Fibroblast of pulmonary artery (primary cell): Measurements from ENCODE around the gene DYNLRB1.

ENCODE experiments used
- DNase-seq: peaks from one replicate; pipeline ENCODE4 v3.0.0-alpha.2; 2010; ENCODE audit warnings: low read depth
- H3K4me3 ChIP-seq: replicated peaks from 2 replicates; pipeline ENCODE4 v1.5.1; 2011; ENCODE audit warnings: low read depth, mild to moderate bottlenecking, control low read depth, low read length, moderate library complexity
- TF ChIP-seq, protein P1 (sequence below): IDR thresholded peaks from 2 replicates; pipeline ENCODE4 v1.5.1; 2011; ENCODE audit warnings: mild to moderate bottlenecking, control low read depth, low read length, inconsistent platforms; ENCODE audit errors: missing control alignments

The DYNLRB1 gene

DNA sequence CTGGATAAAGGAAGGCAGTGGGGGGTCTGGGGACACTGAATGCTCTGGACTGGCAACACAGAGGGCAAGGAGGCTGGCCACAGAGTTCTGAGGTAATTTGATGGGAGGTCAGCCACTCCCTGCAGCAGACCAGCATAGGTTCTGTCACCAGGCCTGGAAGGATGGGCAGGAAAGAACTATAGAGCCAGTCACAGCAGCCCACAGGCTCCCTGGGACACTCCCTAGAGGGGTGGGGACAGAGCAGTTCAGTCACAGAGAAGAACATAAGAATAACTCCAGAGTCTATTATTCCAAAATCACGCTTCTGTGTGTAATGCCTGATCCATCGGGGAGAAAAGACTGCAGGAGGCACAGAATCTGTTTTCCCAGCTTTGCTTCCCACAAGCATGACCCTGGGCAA lies 19.6 kb downstream of the DYNLRB1 start:
- no peak overlapping the region for H3K4me3 ChIP-seq
- TF ChIP-seq, protein P1, sequence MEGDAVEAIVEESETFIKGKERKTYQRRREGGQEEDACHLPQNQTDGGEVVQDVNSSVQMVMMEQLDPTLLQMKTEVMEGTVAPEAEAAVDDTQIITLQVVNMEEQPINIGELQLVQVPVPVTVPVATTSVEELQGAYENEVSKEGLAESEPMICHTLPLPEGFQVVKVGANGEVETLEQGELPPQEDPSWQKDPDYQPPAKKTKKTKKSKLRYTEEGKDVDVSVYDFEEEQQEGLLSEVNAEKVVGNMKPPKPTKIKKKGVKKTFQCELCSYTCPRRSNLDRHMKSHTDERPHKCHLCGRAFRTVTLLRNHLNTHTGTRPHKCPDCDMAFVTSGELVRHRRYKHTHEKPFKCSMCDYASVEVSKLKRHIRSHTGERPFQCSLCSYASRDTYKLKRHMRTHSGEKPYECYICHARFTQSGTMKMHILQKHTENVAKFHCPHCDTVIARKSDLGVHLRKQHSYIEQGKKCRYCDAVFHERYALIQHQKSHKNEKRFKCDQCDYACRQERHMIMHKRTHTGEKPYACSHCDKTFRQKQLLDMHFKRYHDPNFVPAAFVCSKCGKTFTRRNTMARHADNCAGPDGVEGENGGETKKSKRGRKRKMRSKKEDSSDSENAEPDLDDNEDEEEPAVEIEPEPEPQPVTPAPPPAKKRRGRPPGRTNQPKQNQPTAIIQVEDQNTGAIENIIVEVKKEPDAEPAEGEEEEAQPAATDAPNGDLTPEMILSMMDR: no peak
- no peak for DNase-seq

DNA sequence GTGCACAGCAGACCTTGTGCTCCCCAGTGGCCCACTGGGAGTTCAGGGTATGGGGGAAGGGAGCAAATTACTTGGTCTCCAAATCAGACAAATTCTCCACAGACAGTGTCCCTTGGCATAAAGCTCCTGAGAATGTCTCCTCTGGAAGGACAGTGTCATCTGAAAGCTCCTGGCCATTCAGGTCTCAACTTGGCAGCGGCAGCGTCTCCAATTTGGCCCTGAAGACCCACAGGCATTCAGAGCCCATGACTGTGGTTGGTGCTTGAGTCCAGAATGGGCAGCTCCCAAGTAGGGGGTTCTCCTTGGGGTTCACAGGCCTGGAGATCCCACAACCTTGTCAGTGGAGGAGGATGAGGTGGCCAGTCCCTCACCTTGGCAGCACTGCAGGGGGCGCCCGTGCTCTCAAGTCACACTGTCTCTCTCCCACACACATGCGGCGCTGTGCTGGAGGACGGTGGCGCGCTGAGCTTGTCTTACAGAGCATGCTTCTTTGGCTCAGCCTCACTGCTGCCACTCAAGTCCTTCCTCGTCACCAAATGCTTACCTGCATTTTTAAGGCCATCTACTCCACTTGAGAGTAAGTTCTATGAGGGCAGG lies 20.7 kb downstream of the DYNLRB1 start:
- TF ChIP-seq, protein P1: peak; percentile 46
- H3K4me3 ChIP-seq: no peak overlapping the region
- peak; percentile 49 for DNase-seq

DNA sequence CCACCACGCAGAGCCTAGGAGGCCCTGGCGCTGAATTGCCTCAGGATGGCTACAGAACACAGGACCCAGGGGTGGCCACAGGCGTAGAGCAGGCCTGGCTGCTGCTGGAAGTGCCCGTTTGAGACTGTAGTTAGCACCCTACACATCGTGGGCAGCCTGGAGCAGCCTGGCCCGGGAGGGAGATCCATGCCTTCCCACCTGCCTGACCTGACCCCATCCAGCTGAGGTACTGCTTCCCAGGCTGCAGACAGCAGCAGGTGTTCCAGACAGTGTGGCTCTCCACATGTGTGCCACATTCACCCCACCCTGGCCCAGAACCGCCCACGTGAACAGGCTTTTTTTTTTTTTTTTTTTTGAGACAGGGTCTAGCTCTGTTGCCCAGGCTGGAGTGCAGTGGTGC lies 21.4 kb downstream of the DYNLRB1 start:
- TF ChIP-seq, protein P1: no peak
- H3K4me3 ChIP-seq: no peak overlapping the region
- DNase-seq: no peak

DNA sequence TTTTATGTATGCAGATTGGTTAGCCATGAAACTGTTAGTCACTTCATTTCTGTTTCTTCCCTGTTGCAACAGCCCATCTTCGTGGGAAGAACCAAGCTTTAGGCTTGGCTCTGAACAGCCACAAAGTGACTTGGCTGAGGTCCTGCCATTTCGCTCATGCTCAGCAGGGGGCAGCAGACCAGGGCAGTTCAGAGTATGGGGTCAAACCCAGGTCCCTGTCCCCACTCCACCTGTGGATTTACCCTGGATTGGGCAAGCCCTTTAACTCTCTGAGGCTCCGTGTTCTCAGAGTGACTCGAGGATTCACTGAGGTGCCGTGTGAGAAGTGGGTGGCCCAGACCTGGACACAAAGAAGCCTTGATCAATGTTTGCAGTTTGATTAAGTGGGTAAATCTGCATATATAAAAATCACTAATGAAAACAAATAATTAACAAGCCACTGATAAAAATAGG lies 22.5 kb downstream of the DYNLRB1 start:
- peak; percentile 71 for DNase-seq
- TF ChIP-seq, protein P1: peak; percentile 94
- no peak overlapping the region for H3K4me3 ChIP-seq

DNA sequence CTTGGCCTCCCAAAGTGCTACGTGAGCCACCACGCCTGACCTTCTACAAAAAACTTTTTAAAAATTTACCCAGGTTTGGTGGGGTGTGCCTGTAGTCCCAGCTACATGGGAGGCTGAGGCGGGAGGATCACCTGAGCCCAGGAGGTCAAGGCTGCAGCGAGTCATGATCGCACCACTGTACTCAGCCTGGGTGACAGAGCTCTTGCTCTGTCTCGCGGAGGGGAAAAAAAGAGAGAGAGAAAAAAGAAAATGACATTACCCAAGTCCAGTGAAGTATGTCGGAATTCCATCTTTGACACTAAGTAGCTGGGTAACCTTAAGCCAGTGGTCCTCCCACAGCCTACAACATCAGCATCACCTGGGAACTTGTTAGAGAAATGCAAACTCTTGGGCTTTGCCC lies 23.5 kb downstream of the DYNLRB1 start:
- H3K4me3 ChIP-seq: no peak overlapping the region
- DNase-seq: no peak
- TF ChIP-seq, protein P1: no peak

DNA sequence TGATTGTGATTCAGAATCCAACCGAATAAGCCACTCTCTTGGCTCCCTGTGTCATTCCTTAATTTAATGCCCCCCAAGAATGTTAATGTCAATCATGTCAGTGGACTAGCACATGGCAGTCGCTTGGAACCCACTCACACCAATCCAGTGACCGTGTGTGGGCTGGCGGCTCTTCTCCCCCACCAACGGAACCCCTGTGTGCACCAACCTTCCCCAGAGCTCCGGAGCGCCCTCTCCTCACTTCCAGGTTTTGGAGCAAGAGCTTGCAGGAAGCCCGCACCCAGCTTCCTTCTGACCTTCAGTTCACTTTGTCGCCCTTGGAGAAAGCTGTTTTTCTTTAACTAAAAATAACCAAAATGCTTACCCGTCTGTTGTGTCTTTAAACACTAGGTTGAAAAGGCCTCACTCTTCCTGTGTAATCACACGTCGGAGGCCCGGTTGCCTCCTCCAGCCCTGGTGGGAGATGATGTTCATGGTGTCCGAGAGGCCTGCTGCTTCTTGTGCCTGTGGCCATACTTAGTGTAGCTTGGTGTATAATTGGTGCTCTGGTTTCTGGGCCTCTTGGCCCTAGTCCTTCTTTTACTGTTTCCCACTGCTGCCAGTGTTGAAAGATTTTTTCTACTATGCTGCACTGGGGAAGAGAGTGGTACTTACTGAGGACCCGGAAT lies 24.5 kb downstream of the DYNLRB1 start:
- no peak for DNase-seq
- TF ChIP-seq, protein P1: no peak
- no peak overlapping the region for H3K4me3 ChIP-seq

DNA sequence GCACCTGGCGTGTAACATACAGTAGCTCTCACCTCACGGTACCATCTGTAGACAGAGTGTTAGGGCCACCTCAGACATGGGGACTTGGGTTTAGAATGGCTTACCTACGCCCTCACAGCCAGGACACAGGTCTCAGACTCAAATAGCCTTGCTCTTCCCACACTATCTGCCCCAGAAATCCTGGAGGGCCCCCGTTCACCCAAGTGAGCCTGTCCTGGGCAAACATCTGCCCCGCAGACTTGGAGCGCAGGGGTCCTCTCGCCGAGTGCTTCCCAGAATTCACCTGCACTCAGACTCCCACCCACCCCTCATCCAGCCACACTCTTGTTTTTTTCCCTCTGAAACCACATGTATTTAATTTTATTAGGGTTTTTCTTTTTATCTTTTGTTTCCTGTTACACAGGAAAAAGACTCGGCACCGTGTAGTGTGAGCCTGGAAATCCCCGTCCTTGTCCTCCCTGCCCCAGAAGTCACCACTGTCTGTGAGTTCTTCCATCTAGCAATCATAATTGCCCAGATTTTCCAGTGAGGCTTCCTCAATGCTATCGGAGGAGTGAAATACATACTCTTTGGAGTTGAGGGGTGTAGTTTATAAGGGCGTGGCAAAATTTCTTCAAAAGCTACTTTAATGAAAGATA lies 25.2 kb downstream of the DYNLRB1 start:
- no peak for DNase-seq
- TF ChIP-seq, protein P1: no peak
- no peak overlapping the region for H3K4me3 ChIP-seq
